ENCODE results near the gene VSTM2L.

DNA sequence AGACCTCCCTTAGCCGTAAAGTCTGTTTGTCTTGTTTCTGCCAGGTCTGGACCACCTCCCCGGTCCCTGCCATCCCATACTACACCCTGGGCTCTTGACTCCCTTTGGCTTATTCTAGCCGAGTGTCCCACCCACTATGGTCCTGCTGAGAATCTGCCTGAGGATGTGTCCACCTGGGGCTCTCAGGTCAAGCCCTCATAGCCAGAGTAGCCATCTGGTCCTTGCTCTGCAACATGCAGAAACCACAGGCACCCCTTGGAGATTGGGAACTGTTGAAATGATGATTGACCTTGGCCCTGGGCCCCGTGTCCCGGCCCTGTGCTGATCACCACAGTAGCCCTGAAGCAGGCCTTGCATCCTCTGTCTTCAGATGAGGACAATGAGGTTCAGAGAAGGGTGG, 44.0 kb downstream of the VSTM2L start:
- TF ChIP-seq SMC3 (conservative IDR thresholded peaks at IDR 0.05; ENCODE audit: poor library complexity) (no peak), EP300 (conservative IDR thresholded peaks at IDR 0.05; ENCODE audit: poor library complexity, severe bottlenecking) (no peak)
- TF ChIP-seq, protein P1, sequence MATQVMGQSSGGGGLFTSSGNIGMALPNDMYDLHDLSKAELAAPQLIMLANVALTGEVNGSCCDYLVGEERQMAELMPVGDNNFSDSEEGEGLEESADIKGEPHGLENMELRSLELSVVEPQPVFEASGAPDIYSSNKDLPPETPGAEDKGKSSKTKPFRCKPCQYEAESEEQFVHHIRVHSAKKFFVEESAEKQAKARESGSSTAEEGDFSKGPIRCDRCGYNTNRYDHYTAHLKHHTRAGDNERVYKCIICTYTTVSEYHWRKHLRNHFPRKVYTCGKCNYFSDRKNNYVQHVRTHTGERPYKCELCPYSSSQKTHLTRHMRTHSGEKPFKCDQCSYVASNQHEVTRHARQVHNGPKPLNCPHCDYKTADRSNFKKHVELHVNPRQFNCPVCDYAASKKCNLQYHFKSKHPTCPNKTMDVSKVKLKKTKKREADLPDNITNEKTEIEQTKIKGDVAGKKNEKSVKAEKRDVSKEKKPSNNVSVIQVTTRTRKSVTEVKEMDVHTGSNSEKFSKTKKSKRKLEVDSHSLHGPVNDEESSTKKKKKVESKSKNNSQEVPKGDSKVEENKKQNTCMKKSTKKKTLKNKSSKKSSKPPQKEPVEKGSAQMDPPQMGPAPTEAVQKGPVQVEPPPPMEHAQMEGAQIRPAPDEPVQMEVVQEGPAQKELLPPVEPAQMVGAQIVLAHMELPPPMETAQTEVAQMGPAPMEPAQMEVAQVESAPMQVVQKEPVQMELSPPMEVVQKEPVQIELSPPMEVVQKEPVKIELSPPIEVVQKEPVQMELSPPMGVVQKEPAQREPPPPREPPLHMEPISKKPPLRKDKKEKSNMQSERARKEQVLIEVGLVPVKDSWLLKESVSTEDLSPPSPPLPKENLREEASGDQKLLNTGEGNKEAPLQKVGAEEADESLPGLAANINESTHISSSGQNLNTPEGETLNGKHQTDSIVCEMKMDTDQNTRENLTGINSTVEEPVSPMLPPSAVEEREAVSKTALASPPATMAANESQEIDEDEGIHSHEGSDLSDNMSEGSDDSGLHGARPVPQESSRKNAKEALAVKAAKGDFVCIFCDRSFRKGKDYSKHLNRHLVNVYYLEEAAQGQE (IDR thresholded peaks at IDR 0.05; ENCODE audit: borderline replicate concordance): no peak
